Suprapubic skin (tissue), 4 donors: Measurements from ENCODE around the gene NSFL1C.

Source experiments
- CTCF ChIP-seq, 2 donors: fragments of 200-600 bp in 1 of 2; fragments of 450-650 bp in 1 of 2; sonication (generic) in 1 of 2; IDR thresholded peaks; one replicate each; pipeline ENCODE4 v1.5.1; 2016 to 2019; ENCODE audit warnings: antibody characterized with exemption in 2 of 2, mild to moderate bottlenecking in 1 of 2, moderate library complexity in 1 of 2
- POLR2A ChIP-seq, 2 donors: fragments of 450-650 bp; IDR thresholded peaks; one replicate each; pipeline ENCODE4 v1.6.1; 2017; ENCODE audit warnings: antibody characterized with exemption in 2 of 2, mild to moderate bottlenecking in 2 of 2, moderate library complexity in 2 of 2
- POLR2AphosphoS5 ChIP-seq, 3 donors: sonication (generic); formaldehyde crosslinking; IDR thresholded peaks; one replicate each; pipeline ENCODE4 v1.6.1; 2017; ENCODE audit warnings: antibody characterized with exemption in 3 of 3

GRCh38 chr20:1468117-1468624, 1.5 kb upstream of the NSFL1C start:
- TF ChIP-seq CTCF (IDR thresholded peaks at IDR 0.05) (no peak), POLR2A (IDR thresholded peaks at IDR 0.05) (no peak), POLR2AphosphoS5 (IDR thresholded peaks at IDR 0.05) (no peak)
